H1 (cell line): ENCODE results near the gene CC2D2A. TPM values are rescaled to one million over a fixed set of nuclear protein-coding genes. Genes with fewer than 3 reads are reported as not detected.

Experiments used
- CTCF ChIA-PET: fragments of 300-600 bp; sonication (Branson Sonifier 250); formaldehyde crosslinking; loops from one replicate; lab custom pipeline; 2021; ENCODE audit not compliant: partially characterized antibody; lab: Charles Lee
- POLR2A ChIA-PET: fragments of 300-600 bp; sonication (Branson Sonifier 250); formaldehyde crosslinking; loops from one replicate; lab custom pipeline; 2021; ENCODE audit warnings: inconsistent platforms; ENCODE audit not compliant: partially characterized antibody; lab: Charles Lee
- DNase-seq, 2 experiments: peaks; one replicate each; pipeline versions ENCODE4 v3.0.0 to v3.0.0-alpha.2; 2010 to 2022; ENCODE audit warnings: low spot score in 2 of 2, low read depth in 1 of 2, mixed read lengths in 1 of 2
- FAIRE-seq: peaks from 2 replicates; lab custom pipeline; 2011; peaks lifted over from hg19 to GRCh38; lab: Jason Lieb, UNC
- H2AFZ ChIP-seq: 2 replicates; pipeline ENCODE4 v1.8.1; 2012; ENCODE audit warnings: low read length, inconsistent platforms
- H2AK5ac ChIP-seq: 2 replicates; pipeline ENCODE4 v1.6.1; 2013; ENCODE audit warnings: low read depth, low read length
- H2BK120ac ChIP-seq: replicated peaks from 2 replicates; pipeline ENCODE3; 2013; ENCODE audit warnings: low read depth, low read length, inconsistent platforms
- H2BK12ac ChIP-seq: 2 replicates; pipeline ENCODE4 v1.6.1; 2013; ENCODE audit warnings: low read depth, low read length
- H2BK15ac ChIP-seq: 2 replicates; pipeline ENCODE4 v1.6.1; 2013; ENCODE audit warnings: low read length
- H2BK20ac ChIP-seq: 2 replicates; pipeline ENCODE4 v1.6.1; 2013; ENCODE audit warnings: low read length
- H2BK5ac ChIP-seq: 2 replicates; pipeline ENCODE4 v1.6.1; 2013; ENCODE audit warnings: low read depth, low read length
- H3K14ac ChIP-seq: 2 replicates; pipeline ENCODE4 v1.6.1; 2013; ENCODE audit warnings: inconsistent platforms; ENCODE audit not compliant: insufficient read length
- H3K18ac ChIP-seq: 2 replicates; pipeline ENCODE4 v1.6.1; 2013; ENCODE audit warnings: low read length; ENCODE audit errors: extremely low read depth
- H3K23ac ChIP-seq: 2 replicates; pipeline ENCODE4 v1.6.1; 2013; ENCODE audit warnings: inconsistent platforms; ENCODE audit not compliant: insufficient read length
- H3K23me2 ChIP-seq: 2 replicates; pipeline ENCODE4 v1.6.1; 2013; ENCODE audit warnings: low read depth, low read length
- H3K27ac ChIP-seq: 2 replicates; pipeline ENCODE4 v1.6.1; 2011; ENCODE audit warnings: low read depth, low read length, inconsistent platforms
- H3K27me3 ChIP-seq, 4 experiments: replicated peaks in 1 of 4; 1 replicate in 1 of 4; 2 replicates in 3 of 4; pipeline versions ENCODE4 v1.6.1 to v1.8.1; 2011 to 2013; ENCODE audit warnings: low read length in 3 of 4, mild to moderate bottlenecking in 3 of 4, inconsistent platforms in 2 of 4, mixed read lengths in 2 of 4, moderate library complexity in 1 of 4; ENCODE audit not compliant: control insufficient read depth in 3 of 4, insufficient read depth in 3 of 4; ENCODE audit errors: extremely low read depth in 1 of 4
- H3K36me3 ChIP-seq, 4 experiments: 2 replicates each; pipeline versions ENCODE4 v1.6.1 to v1.8.1; 2011 to 2013; ENCODE audit warnings: mild to moderate bottlenecking in 4 of 4, low read length in 3 of 4, moderate library complexity in 2 of 4, control low read depth in 1 of 4, inconsistent platforms in 1 of 4; ENCODE audit not compliant: insufficient read depth in 4 of 4, control insufficient read depth in 2 of 4
- H3K4ac ChIP-seq: replicated peaks from 2 replicates; pipeline ENCODE3; 2013; ENCODE audit warnings: low read length, low read depth, mixed read lengths, inconsistent platforms; ENCODE audit not compliant: insufficient read length
- H3K4me1 ChIP-seq, 4 experiments: replicated peaks in 1 of 4; 1 replicate in 1 of 4; 2 replicates in 3 of 4; pipeline versions ENCODE4 v1.6.1 to v1.8.1; 2011 to 2013; ENCODE audit warnings: low read length in 3 of 4, inconsistent platforms in 2 of 4, mixed read lengths in 1 of 4; ENCODE audit not compliant: insufficient read depth in 4 of 4, control insufficient read depth in 3 of 4
- H3K4me2 ChIP-seq, 2 experiments: 2 replicates each; pipeline versions ENCODE4 v1.6.1 to v1.8.1; 2011 to 2013; ENCODE audit warnings: low read depth in 2 of 2, low read length in 2 of 2, control low read depth in 1 of 2, inconsistent platforms in 1 of 2, mild to moderate bottlenecking in 1 of 2; ENCODE audit not compliant: insufficient read depth in 1 of 2
- H3K4me3 ChIP-seq, 4 experiments: fragments of 200-600, 300-600 bp in 1 of 4; sonication (generic), shearing (Covaris generic), sonication (Bioruptor Twin) in 1 of 4; 2 replicates each; pipeline versions ENCODE4 v1.5.1 to v1.8.1; 2011 to 2016; ENCODE audit warnings: low read length in 4 of 4, low read depth in 3 of 4, control low read depth in 2 of 4, inconsistent platforms in 2 of 4, mild to moderate bottlenecking in 2 of 4, mixed read lengths in 1 of 4, moderate library complexity in 1 of 4; ENCODE audit not compliant: insufficient read depth in 2 of 4; ENCODE audit errors: extremely low read depth in 1 of 4
- H3K56ac ChIP-seq: replicated peaks from 2 replicates; pipeline ENCODE3; 2013; ENCODE audit warnings: low read depth, mild to moderate bottlenecking, mixed read lengths, low read length, inconsistent platforms; ENCODE audit not compliant: insufficient read length
- H3K79me1 ChIP-seq: 2 replicates; pipeline ENCODE4 v1.6.1; 2013; ENCODE audit warnings: low read depth, low read length, control low read depth
- H3K79me2 ChIP-seq, 2 experiments: 2 replicates each; pipeline versions ENCODE4 v1.6.1 to v1.8.1; 2012 to 2013; ENCODE audit warnings: low read length in 2 of 2, mild to moderate bottlenecking in 2 of 2, inconsistent platforms in 1 of 2; ENCODE audit not compliant: insufficient read depth in 2 of 2, control insufficient read depth in 1 of 2
- H3K9ac ChIP-seq, 4 experiments: replicated peaks in 1 of 4; 1 replicate in 1 of 4; 2 replicates in 3 of 4; pipeline versions ENCODE4 v1.6.1 to v1.8.1; 2011 to 2013; ENCODE audit warnings: low read depth in 3 of 4, low read length in 3 of 4, control low read depth in 2 of 4, mild to moderate bottlenecking in 2 of 4, moderate library complexity in 2 of 4, inconsistent platforms in 1 of 4; ENCODE audit errors: extremely low read depth in 1 of 4
- H3K9me3 ChIP-seq, 2 experiments: 2 replicates each; pipeline versions ENCODE4 v1.6.1 to v1.8.1; 2012 to 2013; ENCODE audit warnings: mild to moderate bottlenecking in 2 of 2, moderate library complexity in 2 of 2, control low read depth in 1 of 2, inconsistent platforms in 1 of 2, low read depth in 1 of 2, low read length in 1 of 2, mixed read lengths in 1 of 2; ENCODE audit not compliant: insufficient read depth in 2 of 2
- H4K20me1 ChIP-seq, 2 experiments: replicated peaks in 1 of 2; 2 replicates each; pipeline versions ENCODE3 to v1.8.1; 2011 to 2013; ENCODE audit warnings: inconsistent platforms in 2 of 2, low read length in 2 of 2, mild to moderate bottlenecking in 1 of 2; ENCODE audit not compliant: insufficient read depth in 2 of 2, control insufficient read depth in 1 of 2
- H4K5ac ChIP-seq: 2 replicates; pipeline ENCODE4 v1.6.1; 2013; ENCODE audit warnings: low read length, low read depth, mixed read lengths, inconsistent platforms; ENCODE audit not compliant: insufficient read length
- H4K8ac ChIP-seq: 2 replicates; pipeline ENCODE4 v1.8.0; 2013; ENCODE audit warnings: mild to moderate bottlenecking, moderate library complexity, low read length, inconsistent platforms; ENCODE audit not compliant: insufficient read depth; ENCODE audit errors: extremely low read depth
- H4K91ac ChIP-seq: replicated peaks from 2 replicates; pipeline ENCODE3; 2013; ENCODE audit warnings: low read length, mixed read lengths, inconsistent platforms; ENCODE audit not compliant: insufficient read length
- CTCF ChIP-seq, 3 experiments: IDR thresholded peaks; 1 replicate in 2 of 3; 2 replicates in 1 of 3; pipeline versions ENCODE4 v1.5.1 to v1.6.1; 2011; ENCODE audit warnings: low read length in 3 of 3, mild to moderate bottlenecking in 3 of 3, inconsistent platforms in 2 of 3, low read depth in 1 of 3, moderate library complexity in 1 of 3; ENCODE audit not compliant: insufficient read depth in 1 of 3; ENCODE audit errors: control extremely low read depth in 1 of 3
- E2F6 ChIP-seq: IDR thresholded peaks from 2 replicates; pipeline ENCODE4 v1.6.1; 2012; ENCODE audit warnings: inconsistent platforms
- KDM1A ChIP-seq: fragments of 200-600, 300-600 bp; sonication (generic); IDR thresholded peaks from 2 replicates; pipeline ENCODE4 v1.7.1; 2016; ENCODE audit warnings: mild to moderate bottlenecking, low read length, borderline replicate concordance
- POLR2AphosphoS5 ChIP-seq: IDR thresholded peaks from 2 replicates; pipeline ENCODE4 v1.6.1; 2011; ENCODE audit warnings: low read depth, low read length
- WGBS, 2 experiments: shearing (Covaris generic) in 1 of 2; methylation state at CpG; one replicate each; pipeline versions ENCODE4 v1.1.6 to v1.1.7; 2013 to 2015; ENCODE audit warnings: low lambda C conversion rate in 2 of 2, mixed read lengths in 2 of 2, inconsistent platforms in 1 of 2, low coverage in 1 of 2, missing lambda C conversion rate in 1 of 2; ENCODE audit not compliant: insufficient replicate concordance in 2 of 2, insufficient coverage in 1 of 2, insufficient read length in 1 of 2; ENCODE audit errors: extremely low coverage in 1 of 2, missing lambda C conversion rate in 1 of 2; 5-methylcytosine and 5-hydroxymethylcytosine counted together
- polyA plus RNA-seq, 7 experiments: library from polyadenylated mRNA; depleted of rRNA in 3 of 7; stranded (reverse) in 5 of 7; unstranded in 2 of 7; fragments of >200 nt in 5 of 7; fragments of 200-250 nt in 2 of 7; gene quantifications; 1 replicate in 5 of 7; 2 replicates in 1 of 7; 4 replicates in 1 of 7; pipeline versions ENCODE4 v1.2.1 to v1.2.3, GENCODE V29; 2011 to 2013; ENCODE audit warnings: missing spikeins in 2 of 7, mixed read lengths in 2 of 7
- total RNA-seq: library from RNA; stranded (reverse); fragmentation: NEBNext Ultra II Directional; extraction: Animal tissue kit (Norgen Biotek cat#: 25700); gene quantifications from 2 replicates; pipeline ENCODE4 v1.2.1, GENCODE V29; 2021

Gene CC2D2A
- total and polyA plus RNA-seq, 2 of the 8 experiments (the other 6 are each of a cell fraction or from before 2014, with no cell fraction given): 11.0 to 12.2 TPM

GRCh38 chr4:15427701-15428100 lies 42.0 kb upstream of the CC2D2A start, which contains the start of gene C1QTNF7:
TSS of gene C1QTNF7 (plus strand) at chr4:15428033. CDS start at chr4:15435744, 7,711 bp downstream.
- DNase-seq: no peak
- no peak within 1 kb of the TSS for H2BK5ac ChIP-seq
- H2AK5ac ChIP-seq: no peak within 1 kb of the TSS
- no peak within 1 kb of the TSS for H3K23ac ChIP-seq
- no peaks in the 10 kb centered on the region for H3K79me2 ChIP-seq
- ChIA-PET POLR2A (interaction anchor here (0.7 kb wide), 1 partner anchor 228 kb away, joined by 3 read pairs; the partner anchor contains the start of gene FBXL5), CTCF (interaction anchor here (1.0 kb wide), 1 partner anchor 29 kb away, joined by 3 read pairs; no protein-coding TSS in a partner anchor)
- no peaks in the 10 kb centered on the region for H3K23me2 ChIP-seq
- no peaks in the 10 kb centered on the region for H3K9me3 ChIP-seq
- H2BK15ac ChIP-seq: no peak within 1 kb of the TSS
- TF ChIP-seq E2F6: no peak
- no peak for TF ChIP-seq POLR2AphosphoS5
- no peak for TF ChIP-seq KDM1A
- TF ChIP-seq CTCF (IDR thresholded peaks at IDR 0.05; ENCODE audit: control extremely low read depth in 1 of 3, insufficient read depth in 1 of 3, low read depth in 1 of 3, low read length in 3 of 3): no peak
- peak within 1 kb of the TSS; percentile 73; the same call in 1 of the 2 replicates for H2AFZ ChIP-seq
- WGBS, 2 experiments: 79% methylated on average over 3 of the region's 3 CpGs; no CpG with 5 or more reads in 1 of the 2 experiments
- FAIRE-seq: no peak
- H3K27me3 ChIP-seq: no peaks in the 10 kb centered on the region
- H3K9ac ChIP-seq: no peak within 1 kb of the TSS
- no peak within 1 kb of the TSS for H3K56ac ChIP-seq
- no peak within 1 kb of the TSS for H3K4ac ChIP-seq
- no peaks in the 10 kb centered on the region for H3K36me3 ChIP-seq
- no peak within 1 kb of the TSS for H2BK12ac ChIP-seq
- no peak within 1 kb of the TSS for H3K18ac ChIP-seq
- H3K4me1 ChIP-seq: no peaks in the 10 kb centered on the region
- no peak within 1 kb of the TSS for H3K4me2 ChIP-seq
- H2BK120ac ChIP-seq: no peak within 1 kb of the TSS
- no peak within 1 kb of the TSS for H3K27ac ChIP-seq
- H3K14ac ChIP-seq: no peak within 1 kb of the TSS
- H2BK20ac ChIP-seq: no peak within 1 kb of the TSS
- no peak within 1 kb of the TSS for H4K5ac ChIP-seq
- no peaks in the 10 kb centered on the region for H4K20me1 ChIP-seq
- no peaks in the 10 kb centered on the region for H3K79me1 ChIP-seq
- no peak within 1 kb of the TSS for H4K91ac ChIP-seq
- H3K4me3 ChIP-seq: no peak within 1 kb of the TSS
- no peak within 1 kb of the TSS for H4K8ac ChIP-seq
